Measurements from ENCODE around the gene SCYL2.
"Not testable (repeated sequence)": the region's sequence is repeated elsewhere in the genome, so short reads cannot be mapped to it uniquely, and the experiment has no call there.

The SCYL2 gene

DNA sequence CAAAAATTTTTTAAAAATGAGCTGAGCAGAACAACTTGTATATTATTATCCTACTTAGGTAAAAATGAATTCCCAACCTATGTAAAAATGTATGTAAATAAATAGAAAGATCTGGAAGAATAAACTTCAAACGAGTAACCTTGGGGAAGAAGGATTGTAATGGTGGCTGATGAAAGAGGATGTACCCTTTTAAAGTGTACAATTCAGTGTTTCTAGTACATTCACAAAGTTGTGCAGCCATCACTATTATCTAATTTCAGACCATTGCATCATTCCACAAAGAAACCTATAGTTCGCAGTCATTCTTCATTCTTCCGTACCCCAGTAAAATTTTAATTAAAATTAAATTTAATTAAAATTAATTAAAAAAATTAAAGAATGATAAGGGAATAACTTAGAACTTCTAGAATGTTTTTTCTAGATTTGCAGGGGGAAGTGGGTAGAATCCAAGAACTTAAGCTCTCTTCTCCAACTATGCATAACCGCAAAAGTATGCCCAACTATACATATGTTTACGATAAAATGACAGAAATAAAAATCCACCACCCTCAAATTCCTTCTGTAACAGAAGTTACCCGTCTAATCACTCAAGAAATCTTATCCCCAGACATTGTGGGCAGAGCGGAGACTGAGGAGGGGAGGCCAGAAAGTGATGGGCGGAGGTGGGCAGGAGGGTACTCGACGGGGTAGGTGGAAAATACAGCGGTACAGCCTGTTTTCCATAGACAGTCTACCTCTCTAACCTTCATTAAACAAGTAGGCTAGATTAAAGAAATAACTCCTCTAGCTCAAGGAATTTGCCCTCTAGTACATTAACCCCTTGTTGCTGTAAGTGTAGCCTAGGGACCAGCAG is 1.0 kb upstream of the SCYL2 start:
- DNase-seq = no peak

DNA sequence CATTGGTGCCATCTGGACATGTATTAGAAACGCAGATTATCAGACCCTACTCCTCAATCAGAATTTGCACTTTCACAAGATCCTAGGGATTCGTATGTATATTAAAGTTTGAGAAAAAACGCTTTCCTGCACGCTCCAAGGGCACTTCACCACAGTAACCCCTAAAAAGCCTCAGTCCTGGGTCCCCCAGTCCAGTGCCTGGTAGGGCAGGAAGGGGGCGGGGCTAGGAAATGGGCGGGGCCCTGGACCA is 467 bp upstream of the SCYL2 start:
- DNase-seq = no peak

DNA sequence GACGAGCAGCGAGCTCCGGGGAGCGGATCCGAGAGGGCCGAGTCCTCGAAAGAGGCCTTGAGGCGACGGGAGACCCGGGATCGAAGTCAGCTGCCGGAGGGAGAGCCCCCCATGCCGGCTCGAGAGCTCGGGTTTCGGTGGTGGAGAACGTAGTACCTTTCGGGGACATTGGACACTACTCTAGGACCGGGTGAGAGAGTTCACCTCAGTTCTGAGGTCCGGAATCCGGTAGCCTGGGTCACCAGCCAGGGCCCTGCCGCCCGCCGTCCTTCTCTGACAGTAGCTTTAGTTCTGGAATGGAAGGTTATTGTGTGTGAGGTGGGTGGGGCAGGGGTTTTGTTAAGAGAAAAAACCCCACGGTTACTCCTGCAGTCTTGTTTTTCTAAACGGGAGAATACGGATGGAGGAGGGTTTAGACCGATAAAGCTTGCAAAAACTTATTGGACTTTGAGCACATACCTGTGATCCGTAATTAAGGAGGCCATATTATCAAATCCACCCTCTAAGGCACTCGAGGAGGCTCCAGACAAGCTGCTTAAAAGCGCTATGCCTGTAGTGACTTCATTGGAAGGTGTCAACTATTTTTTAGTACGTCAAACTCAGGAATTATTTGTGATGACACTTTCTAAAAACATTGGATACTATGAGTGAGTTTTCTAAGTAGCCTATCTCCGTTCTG is 765 bp downstream of the SCYL2 start:
- no peak for DNase-seq

DNA sequence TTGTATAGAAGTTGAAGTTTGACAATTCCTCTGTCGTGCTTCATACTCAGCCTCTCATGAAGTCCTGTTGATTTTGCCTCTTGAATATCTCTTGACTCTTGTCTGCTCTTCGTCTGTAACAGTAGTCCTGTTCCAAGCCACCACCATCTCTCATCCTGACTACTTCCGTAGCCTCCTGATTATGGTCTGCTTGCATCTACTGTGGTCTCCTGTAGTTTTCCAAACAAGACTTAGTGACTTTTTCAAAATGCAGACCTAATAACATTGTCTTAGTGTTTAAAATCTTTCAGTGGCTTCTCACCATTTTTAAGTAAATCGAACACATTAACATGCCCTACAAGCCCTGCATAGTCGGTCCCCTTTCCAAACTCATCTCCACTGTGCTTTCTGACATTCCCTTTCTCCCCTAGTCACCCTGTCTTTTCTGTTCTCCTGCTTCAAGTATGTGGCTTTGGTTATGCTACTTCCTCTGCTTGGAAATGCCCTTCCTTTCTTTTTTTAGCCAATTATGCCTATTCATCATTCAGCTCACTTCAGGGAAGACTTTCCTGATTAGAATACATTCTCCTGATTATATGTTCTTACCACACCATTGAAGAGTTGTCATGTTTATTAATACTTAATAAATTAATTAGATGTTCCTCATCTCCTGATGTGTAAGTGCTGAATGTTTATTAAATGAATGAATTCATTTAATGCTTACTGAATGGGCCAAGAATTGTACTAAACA is 2.0 kb downstream of the SCYL2 start:
- peak; percentile 12 for DNase-seq

DNA sequence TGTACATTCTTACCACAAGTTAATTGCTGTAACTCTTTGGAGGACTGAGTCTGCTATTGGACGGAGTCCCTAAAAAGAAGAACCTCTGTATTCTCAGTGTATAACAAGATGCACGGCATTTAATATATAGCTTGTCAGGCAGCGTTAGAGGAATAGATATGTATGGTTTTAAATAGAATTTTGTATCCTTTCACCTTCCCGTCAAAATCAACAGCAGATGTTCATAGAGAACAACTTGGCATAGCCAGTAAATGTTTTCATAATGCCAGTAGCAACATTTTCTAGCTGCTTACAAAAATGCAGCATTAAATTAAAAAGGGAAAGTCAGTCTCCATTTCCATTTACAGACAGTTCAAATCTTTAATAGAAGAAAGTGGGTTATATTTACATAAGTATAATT is 6.8 kb downstream of the SCYL2 start:
- DNase-seq = no peak

DNA sequence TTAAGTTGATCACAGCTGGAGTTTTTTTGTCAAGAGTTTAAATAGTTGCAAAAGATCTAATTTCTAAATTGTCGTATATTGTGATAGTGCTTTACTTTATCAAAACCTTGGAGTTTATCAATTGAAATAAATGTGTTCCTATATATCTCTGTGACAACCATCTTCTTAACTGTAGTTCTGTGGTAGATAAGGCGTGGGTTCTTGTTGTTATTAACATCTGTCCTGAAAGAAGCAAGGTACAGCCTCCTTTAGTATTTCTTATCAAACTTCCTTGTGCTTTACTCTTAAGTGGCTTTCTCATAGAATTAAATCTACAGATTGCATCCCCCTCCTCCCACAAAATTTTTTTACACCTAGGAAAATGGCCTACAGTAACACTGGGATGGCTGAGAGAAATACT is 7.3 kb downstream of the SCYL2 start:
- no peak for DNase-seq

DNA sequence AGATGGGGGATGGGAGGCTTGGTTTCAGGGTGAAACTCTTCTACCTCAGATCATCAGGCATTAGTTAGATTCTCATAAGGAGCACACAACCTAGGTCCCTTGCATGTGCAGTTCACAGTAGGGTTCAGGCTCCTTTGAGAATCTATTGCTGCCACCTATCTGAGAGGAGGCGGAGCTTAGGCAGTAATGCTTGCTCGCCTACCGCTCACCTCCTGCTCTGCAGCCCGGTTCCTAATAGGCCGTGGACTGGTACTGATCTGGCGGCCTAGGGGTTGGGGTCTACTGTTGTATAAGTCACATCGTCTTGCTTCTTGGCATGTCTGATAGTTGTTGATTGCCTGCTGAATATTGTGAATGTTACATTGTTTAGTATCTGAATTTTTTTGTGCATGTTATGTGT is 12.2 kb downstream of the SCYL2 start:
- DNase-seq = no peak

DNA sequence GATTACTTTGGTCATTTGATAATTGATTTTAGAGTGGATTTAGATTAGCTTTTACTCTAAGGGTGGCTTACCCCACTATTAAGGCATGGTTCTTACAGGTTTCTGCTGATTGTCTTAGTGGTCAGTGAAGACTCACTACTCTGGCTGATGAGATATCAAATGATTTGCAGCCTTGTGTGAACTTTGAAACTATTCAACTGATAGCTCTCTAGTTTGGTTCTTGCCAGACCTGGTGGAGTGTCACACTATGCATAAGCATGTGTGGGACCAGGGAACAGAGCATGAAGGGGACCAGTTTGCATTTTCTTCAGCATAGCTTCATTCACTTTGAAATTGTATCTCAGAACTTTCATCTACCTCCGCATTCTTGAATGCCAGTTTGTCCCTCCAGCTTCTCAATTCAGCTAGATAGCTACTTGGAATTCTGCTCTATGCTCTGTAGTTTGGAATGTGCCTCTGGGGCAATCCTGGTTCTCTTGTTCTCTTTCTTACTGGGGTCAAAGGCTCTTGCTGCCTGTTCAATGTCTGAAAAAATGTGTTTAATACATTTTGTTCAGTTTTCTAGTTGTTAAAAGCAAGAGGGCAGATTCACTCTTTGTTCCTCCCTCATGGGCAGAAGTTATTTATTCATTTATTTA is 12.7 kb downstream of the SCYL2 start:
- no peak for DNase-seq

DNA sequence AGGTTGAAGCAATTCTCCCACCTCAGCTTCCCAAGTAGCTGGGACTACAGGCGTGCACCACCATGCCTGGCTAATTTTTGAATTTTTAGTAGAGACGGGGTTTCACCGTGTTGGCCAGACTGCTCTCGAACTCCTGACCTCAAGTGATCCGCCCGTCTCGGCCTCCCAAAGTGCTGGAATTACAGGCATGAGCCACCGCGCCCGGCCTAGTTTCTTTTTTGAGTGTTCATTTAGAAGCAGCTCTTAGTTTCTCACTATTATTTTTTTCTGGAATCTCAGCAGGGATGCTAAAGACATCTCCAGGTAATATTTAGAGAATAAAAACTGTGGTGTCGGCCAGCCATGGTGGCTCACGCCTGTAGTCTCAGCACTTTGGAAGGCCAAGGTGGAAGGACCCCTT is 17.6 kb downstream of the SCYL2 start:
- not testable (repeated sequence) for DNase-seq

DNA sequence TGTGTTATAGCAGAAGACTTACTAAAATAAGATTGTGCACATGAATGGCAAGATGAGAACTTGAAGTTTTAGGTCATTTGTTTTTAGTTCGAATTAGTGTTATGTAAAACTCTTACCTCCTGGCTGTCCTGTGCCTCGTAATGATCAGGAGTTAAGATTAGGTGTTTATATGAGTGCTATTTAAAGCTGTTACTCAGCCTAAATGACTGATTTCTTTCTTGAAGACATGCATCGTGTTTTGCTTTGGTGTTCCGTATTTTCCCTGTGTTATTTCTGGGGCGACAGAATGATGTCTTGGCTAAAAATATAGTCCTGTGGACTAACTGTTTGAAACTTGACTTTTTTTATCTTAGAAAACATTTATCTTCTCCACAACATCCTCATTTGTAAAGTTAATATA is 22.1 kb downstream of the SCYL2 start:
- DNase-seq = no peak

DNA sequence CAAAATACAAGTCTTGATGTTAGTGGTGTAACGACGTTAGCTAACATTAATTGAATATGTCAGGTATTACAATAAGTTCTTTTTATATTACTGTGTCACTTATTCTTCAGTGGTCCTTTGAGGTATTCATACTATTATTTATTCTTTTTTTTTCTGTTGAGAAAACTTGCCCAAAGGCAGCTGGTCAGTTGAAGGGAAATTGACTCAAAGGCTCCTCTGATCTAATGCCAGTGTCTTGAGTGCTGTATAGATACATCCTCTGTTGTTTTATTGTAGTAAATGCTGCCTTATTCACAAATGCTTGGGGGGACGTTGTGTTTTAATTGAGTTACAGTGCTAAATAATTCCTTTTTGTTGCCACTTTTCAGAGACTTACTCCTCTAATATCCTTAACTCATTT is 23.0 kb downstream of the SCYL2 start:
- DNase-seq = no peak

DNA sequence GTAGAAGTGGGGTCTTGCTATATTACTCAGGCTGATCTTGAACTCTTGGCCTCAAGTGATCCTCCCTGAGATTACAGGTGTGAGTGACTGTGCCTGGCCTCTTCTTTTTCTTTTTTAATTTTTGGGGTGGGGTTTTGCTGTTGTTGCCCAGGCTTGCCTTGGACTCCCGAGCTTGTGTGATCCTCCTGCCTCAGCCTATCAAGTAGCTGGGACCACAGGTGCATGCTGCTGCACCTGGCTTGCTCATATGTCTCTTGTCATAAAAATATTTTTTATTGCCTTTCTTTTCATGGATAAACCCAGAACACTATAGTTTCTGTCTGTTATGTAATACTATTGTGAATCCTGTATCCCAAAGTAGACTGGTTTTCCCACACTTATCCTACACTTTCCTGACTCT is 26.0 kb downstream of the SCYL2 start:
- DNase-seq = no peak

DNA sequence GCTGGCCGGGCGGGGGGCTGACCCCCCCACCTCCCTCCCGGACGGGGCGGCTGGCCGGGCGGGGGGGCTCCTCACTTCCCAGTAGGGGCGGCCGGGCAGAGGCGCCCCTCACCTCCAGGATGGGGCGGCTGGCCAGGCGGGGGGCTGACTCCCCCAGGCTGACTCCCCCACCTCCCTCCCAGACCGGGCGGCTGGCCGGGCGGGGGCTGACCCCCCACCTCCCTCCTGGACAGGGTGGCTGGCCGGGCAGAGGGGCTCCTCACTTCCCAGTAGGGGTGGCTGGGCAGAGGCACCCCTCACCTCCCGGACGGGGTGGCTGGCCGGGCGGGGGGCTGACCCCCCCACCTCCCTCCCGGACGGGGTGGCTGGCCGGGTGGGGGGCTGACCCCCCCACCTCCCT is 27.4 kb downstream of the SCYL2 start:
- DNase-seq = not testable (repeated sequence)

DNA sequence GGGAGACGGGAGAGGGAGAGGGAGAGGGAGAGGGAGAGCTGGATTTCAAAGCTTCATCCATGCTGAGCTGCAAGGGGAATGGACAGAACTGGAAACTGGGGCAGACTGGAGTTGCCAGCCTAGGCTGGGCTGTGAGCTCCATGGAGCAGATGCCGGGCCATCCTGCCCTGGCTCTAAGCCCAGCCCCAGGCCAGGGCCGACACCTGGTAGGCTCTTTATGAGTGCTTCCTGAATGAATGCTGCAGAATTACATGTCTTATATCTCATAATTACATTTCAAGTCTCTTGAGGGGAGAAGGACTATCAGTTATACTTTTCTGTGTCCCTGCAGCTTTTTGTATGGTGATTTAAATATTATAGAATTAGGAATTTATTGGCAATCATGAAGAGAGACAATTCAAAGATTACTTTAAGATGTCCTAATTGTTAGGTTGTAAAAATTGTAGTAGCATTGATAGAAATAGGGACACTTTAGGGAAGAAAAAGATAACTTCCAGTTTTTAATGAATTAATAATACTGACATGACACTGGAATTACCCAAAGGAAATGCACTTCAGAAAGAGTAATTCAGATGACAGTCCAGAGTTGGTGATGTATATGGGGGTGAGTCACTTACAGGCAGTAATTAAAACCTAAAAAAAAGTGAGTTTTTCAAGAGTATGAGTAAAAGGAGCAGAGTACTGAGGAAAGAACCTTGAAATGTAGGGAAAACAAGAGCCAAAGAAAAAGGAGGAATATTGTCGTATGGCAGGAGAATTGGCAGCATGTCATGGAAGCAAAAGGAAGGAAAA is 29.0 kb downstream of the SCYL2 start:
- DNase-seq = no peak

DNA sequence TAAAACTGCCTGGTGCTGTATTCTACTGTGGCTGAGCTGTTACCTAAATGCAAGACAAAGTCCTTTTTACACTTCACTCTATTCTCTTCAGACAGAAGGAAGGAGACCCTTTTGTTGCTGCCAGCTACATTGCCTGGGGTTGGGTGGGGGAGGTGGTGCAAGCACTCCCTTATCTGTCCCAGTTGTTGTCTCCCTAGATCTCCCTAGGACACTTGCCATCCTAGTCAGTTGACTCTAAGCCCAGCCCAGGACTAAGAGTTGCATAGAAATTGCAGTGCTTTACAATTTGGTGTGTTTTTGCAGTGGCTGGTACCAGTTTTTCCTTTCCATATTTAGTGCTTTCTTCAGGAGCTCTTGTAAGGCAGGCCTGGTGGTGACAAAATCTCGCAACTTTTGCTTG is 35.1 kb downstream of the SCYL2 start:
- DNase-seq = no peak

DNA sequence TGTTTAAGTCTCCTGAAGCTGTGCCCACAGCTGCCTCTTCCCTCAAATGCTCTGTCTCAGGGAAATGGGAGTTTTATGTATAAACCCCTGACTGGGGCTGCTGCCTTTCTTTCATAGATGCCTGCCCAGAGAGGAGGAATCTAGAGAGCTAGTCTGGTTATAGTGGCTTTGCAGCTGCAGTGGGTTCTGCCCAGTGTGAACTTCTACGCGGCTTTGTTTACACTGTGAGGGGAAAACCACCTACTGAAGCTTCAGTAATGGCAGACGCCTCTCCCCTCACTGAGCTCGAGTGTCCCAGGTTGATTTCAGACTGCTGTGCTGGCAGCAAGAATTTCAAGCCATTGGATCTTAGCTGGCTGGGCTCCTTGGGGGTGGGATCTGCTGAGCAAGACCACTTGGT is 36.9 kb downstream of the SCYL2 start:
- DNase-seq = no peak

DNA sequence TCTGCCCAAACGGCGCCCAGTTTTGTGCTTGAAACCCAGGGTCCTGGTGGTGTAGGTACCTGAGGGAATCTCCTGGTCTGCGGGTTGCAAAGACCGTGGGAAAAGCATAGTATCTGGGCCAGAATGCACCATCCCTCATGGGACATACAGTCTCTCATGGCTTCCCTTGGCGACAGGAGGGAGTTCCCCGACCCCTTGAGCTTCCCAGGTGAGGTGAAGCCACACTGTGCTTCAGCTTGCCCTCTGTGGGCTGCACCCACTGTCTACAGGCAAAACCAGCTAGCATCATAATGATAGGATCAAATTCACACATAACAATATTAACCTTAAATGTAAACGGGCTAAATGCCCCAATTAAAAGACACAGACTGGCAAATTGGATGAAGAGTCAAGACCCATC is 37.4 kb downstream of the SCYL2 start:
- not testable (repeated sequence) for DNase-seq

DNA sequence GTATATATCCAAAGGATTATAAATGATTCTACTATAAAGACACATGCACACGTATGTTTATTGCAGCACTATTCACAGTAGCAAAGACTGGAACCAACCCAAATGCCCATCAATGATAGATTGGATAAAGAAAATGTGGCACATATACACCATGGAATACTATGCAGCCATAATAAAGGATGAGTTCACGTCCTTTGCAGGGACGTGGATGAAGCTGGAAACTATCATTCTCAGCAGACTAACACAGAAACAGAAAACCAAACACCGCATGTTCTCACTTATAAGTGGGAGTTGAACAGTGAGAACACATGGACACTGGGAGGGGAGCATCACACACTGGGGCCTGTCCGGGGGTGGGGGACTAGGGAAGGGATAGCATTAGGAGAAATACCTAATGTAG is 41.2 kb downstream of the SCYL2 start:
- not testable (repeated sequence) for DNase-seq

DNA sequence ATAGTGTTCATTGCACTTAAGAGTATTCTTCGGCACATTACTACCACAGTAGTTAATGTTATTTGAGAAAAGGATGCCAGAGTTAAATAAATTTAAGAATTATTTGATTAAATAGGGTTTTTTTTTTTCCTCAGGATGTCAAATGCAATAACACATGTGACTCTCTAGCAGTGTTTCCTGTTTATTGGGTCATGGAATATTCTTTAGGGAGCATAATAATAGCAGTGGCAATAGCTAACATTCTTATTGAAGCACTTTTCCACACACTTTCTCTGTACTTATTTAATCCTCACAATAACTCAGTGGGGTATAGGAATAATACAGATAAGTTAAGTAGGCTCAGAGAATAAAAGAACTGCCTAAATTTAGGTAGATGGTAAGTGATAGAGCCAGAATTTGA is 44.3 kb downstream of the SCYL2 start:
- DNase-seq = no peak

DNA sequence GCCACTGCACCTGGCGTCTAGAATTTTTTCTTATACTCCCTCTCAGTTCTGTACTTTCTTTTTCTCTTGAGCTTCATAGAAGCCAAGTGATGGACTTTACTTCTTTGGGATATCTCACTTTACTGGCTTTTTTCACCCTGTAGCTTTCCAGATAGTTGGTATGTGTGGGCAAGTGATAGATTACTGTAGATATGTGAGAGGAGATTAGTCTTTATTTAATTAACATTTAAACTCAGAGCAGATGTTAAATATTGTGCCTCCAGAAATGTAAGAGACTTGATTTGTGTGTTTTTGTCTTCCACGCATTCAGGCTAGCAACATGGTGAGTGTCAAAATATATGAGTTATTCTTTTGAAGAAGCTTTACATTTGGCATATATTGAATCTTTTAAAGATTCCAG is 50.4 kb downstream of the SCYL2 start:
- DNase-seq = no peak

DNA sequence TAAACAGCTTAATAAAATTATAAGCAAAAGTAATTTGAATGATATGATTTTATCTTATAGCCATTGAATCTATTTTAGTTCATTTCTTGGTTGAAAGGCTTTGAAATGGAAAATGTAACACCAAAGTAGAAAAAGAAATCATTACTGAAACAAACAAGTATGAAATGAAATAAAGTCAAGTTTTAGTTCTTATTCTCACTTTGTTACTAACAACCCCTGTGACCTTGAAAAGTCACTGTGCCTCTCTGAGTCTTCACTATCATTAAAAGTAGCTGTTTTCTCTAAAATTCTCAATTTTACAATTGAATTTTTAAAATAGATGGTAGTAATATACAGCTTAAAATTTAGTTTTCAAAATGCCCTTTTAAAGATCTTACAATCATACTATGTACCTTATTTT is 57.5 kb downstream of the SCYL2 start:
- no peak for DNase-seq

DNA sequence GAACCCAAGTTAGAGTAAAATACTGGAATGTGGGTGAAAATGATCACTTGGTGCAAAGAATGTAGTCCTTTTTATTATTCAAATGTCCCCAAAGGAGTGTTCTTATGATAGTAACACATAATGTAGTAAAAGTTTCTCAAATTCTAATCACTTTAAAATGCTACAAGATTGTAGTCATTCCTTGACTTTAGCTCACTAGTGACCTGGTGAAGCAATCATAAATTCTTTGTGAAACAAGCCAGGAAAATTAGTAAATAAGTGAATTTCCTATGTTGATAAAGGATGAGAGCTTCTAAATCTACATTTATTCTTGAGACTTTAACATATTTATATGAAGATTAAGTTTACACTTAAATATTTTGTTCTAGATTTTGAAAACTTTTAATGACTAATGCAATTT is 59.2 kb downstream of the SCYL2 start:
- no peak for DNase-seq

DNA sequence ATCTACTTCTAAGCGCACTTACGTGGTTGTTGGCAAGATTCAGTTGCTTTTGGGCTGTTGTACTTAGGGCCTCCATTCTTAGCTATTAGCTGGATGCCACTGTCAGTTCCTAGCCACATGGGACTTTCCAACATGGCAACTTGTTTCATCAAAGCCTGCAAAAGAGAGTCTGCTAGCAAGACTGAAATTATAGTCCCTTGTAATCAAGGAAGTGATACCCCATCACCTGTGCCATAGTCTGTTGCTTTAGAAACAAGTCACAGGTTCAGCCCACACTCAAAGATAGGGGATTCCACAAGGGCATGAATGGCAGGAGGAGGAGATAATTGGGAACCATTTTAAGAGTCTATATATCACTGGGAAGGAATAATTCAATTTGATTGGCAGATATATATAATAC is 62.8 kb downstream of the SCYL2 start:
- no peak for DNase-seq
